Liver (tissue), 3 donors: ENCODE data around the gene SLC44A2.

Source experiments
- CTCF ChIP-seq: fragments of 150-350 bp; IDR thresholded peaks from 2 replicates; pipeline ENCODE4 v1.5.1; 2017; ENCODE audit warnings: improper control_type of control experiment, low read depth, low read length; ENCODE audit not compliant: missing input control
- HNF4G ChIP-seq: IDR thresholded peaks from 2 replicates; pipeline ENCODE4 v1.6.1; 2016; ENCODE audit warnings: antibody characterized with exemption
- JUND ChIP-seq, 2 donors: IDR thresholded peaks; 2 replicates each; pipeline ENCODE4 v1.6.1; 2016; ENCODE audit warnings: antibody characterized with exemption in 2 of 2
- MAX ChIP-seq: IDR thresholded peaks from 2 replicates; pipeline ENCODE4 v1.6.1; 2016; ENCODE audit warnings: antibody characterized with exemption
- RAD21 ChIP-seq, 2 donors: IDR thresholded peaks; 2 replicates each; pipeline ENCODE4 v1.6.1; 2016; ENCODE audit warnings: antibody characterized with exemption in 2 of 2, mild to moderate bottlenecking in 2 of 2
- YY1 ChIP-seq: IDR thresholded peaks from 2 replicates; pipeline ENCODE4 v1.6.1; 2016; ENCODE audit warnings: antibody characterized with exemption, mild to moderate bottlenecking
- donor health status: healthy.
- donor health status: healthy.

- TF ChIP-seq CTCF (no peak), MAX (no peak), JUND (IDR thresholded peaks at IDR 0.05) (no peak), HNF4G (no peak), YY1 (no peak), RAD21 (IDR thresholded peaks at IDR 0.05) (no peak)
Measured at GRCh38 chr19:10651851-10652250, 26.5 kb downstream of the SLC44A2 start.
